ENCODE measurements around the gene ACTN3.

ACTN3 gene

DNA sequence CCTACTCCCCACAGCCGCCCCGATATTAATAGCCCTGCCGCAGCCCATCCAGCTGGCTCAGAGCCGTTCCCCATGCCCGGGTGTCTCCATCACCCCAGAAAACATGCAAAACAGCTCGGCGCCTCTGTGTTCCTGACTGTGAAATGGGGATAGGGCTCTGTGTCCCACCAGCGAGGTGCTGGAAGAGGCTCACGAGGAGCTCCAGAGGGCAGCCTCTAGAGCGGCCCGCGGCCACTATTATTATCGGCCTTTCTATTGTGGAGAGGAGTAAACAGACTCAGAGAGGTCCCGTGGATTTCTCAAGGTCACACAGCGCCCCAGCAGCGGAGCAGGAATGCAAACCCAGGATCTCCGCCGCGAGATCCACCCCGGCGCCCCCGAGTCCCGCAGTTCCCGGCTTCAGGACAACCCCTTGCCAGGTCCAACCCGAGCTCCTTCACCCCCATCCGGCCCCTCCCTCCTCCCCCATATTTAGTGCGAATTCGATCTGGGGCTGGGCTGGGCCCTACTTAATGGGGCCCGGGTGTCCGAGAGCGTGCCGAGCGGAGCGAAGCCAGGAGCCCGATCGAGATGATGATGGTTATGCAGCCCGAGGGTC is at the start of gene ACTN3:
Gene ACTN3 (plus strand): TSS at position 536 of the 598 bp plus-strand sequence. CDS start 35 bp downstream, at position 571.
- Histone ChIP-seq H3K4me3 (ENCODE audit: low read depth, low read length, poor library complexity, severe bottlenecking) (peak within 1 kb of the TSS; percentile 89), H3K27ac (ENCODE audit: low read depth, low read length, poor library complexity, severe bottlenecking) (no peak within 1 kb of the TSS), H3K9ac (ENCODE audit: low read length) (peak within 1 kb of the TSS; percentile 79), H3K4me2 (ENCODE audit: low read length) (peak within 1 kb of the TSS; percentile 91), H3K4me1 (ENCODE audit: insufficient read depth, low read length, severe bottlenecking) (peaks cover 33% of the 10 kb centered on the region), H3K9me2 (ENCODE audit: low read depth, low read length) (no peaks in the 10 kb centered on the region), H2AFZ (ENCODE audit: low read length) (peak within 1 kb of the TSS; percentile 82), H3K9me3 (ENCODE audit: low read length) (no peaks in the 10 kb centered on the region), H3K79me2 (ENCODE audit: insufficient read depth, low read length) (no peaks in the 10 kb centered on the region), H4K20me1 (ENCODE audit: insufficient read depth, low read length) (no peaks in the 10 kb centered on the region), H3K36me3 (ENCODE audit: insufficient read depth, low read length) (peaks cover 2% of the 10 kb centered on the region; the same call in 1 of the 2 replicates), H3F3A (ENCODE audit: insufficient read depth, low read length) (no peaks in the 10 kb centered on the region), H3K27me3 (ENCODE audit: insufficient read depth, low read length) (0 out of 2 replicates have a peak, but pooled peaks cover 3% of the 10 kb centered on the region)
- TF ChIP-seq, protein P1, sequence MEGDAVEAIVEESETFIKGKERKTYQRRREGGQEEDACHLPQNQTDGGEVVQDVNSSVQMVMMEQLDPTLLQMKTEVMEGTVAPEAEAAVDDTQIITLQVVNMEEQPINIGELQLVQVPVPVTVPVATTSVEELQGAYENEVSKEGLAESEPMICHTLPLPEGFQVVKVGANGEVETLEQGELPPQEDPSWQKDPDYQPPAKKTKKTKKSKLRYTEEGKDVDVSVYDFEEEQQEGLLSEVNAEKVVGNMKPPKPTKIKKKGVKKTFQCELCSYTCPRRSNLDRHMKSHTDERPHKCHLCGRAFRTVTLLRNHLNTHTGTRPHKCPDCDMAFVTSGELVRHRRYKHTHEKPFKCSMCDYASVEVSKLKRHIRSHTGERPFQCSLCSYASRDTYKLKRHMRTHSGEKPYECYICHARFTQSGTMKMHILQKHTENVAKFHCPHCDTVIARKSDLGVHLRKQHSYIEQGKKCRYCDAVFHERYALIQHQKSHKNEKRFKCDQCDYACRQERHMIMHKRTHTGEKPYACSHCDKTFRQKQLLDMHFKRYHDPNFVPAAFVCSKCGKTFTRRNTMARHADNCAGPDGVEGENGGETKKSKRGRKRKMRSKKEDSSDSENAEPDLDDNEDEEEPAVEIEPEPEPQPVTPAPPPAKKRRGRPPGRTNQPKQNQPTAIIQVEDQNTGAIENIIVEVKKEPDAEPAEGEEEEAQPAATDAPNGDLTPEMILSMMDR (IDR thresholded peaks at IDR 0.05; ENCODE audit: low read length), result no peak
- no peak for TF ChIP-seq EZH2 (IDR thresholded peaks at IDR 0.05; ENCODE audit: borderline replicate concordance, low read length)

DNA sequence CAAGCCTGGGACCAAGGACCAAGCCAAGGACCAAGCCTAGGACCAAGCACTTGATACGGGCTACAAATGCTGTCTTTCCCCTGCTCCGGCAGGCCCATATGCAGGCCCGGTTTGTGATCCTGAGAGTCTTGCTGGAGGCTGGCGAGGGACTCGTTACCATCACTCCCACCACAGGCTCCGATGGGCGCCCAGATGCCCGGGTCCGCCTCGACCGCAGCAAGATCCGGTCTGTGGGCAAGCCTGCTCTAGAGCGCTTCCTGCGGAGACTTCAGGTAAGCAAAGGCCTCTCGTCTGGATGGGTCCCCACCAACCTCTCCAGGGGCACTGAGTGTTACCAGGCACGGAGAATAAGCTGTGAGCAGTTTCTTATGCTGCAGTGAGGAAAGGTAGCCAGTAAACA is 49.5 kb upstream of the ACTN3 start:
- Histone ChIP-seq H3F3A (ENCODE audit: insufficient read depth, low read length) (no peaks in the 10 kb centered on the region), H3K4me3 (ENCODE audit: low read depth, low read length, poor library complexity, severe bottlenecking) (no peak overlapping the region), H3K9me2 (ENCODE audit: low read depth, low read length) (no peaks in the 10 kb centered on the region), H3K9me3 (ENCODE audit: low read length) (no peaks in the 10 kb centered on the region), H3K4me2 (ENCODE audit: low read length) (no peak overlapping the region), H3K27ac (ENCODE audit: low read depth, low read length, poor library complexity, severe bottlenecking) (no peak overlapping the region), H2AFZ (ENCODE audit: low read length) (no peak overlapping the region), H3K9ac (ENCODE audit: low read length) (no peak overlapping the region), H3K36me3 (ENCODE audit: insufficient read depth, low read length) (peaks cover 72% of the 10 kb centered on the region), H4K20me1 (ENCODE audit: insufficient read depth, low read length) (no peaks in the 10 kb centered on the region), H3K79me2 (ENCODE audit: insufficient read depth, low read length) (no peaks in the 10 kb centered on the region), H3K4me1 (ENCODE audit: insufficient read depth, low read length, severe bottlenecking) (no peaks in the 10 kb centered on the region), H3K27me3 (ENCODE audit: insufficient read depth, low read length) (no peaks in the 10 kb centered on the region)
- TF ChIP-seq EZH2 (IDR thresholded peaks at IDR 0.05; ENCODE audit: borderline replicate concordance, low read length), result no peak
- TF ChIP-seq, protein P1 (IDR thresholded peaks at IDR 0.05; ENCODE audit: low read length), result no peak

DNA sequence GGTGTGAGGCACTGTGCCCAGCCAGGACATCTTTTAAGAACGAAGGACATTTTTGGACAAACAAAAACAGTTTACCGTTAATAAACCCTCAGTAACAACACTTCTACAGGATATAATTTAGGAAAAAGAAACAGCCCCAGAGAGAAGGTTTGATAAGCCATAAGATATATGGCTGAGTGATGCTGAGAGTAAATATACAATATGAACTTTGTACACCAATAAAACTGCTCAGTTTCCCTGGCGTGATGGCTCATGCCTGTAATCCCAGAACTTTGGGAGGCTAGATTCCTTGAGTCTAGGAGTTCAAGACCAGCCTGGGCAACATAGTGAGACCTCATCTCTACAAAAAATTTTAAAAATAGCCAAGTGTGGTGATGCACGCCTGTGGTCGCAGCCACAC is 48.2 kb upstream of the ACTN3 start:
- Histone ChIP-seq H3K79me2 (ENCODE audit: insufficient read depth, low read length) (no peaks in the 10 kb centered on the region), H3K4me3 (ENCODE audit: low read depth, low read length, poor library complexity, severe bottlenecking) (no peak overlapping the region), H3K9me3 (ENCODE audit: low read length) (no peaks in the 10 kb centered on the region), H2AFZ (ENCODE audit: low read length) (no peak overlapping the region), H3K9me2 (ENCODE audit: low read depth, low read length) (no peaks in the 10 kb centered on the region), H3K27me3 (ENCODE audit: insufficient read depth, low read length) (no peaks in the 10 kb centered on the region), H3K36me3 (ENCODE audit: insufficient read depth, low read length) (peaks cover 60% of the 10 kb centered on the region), H3F3A (ENCODE audit: insufficient read depth, low read length) (no peaks in the 10 kb centered on the region), H3K4me1 (ENCODE audit: insufficient read depth, low read length, severe bottlenecking) (no peaks in the 10 kb centered on the region), H3K27ac (ENCODE audit: low read depth, low read length, poor library complexity, severe bottlenecking) (no peak overlapping the region), H4K20me1 (ENCODE audit: insufficient read depth, low read length) (no peaks in the 10 kb centered on the region), H3K4me2 (ENCODE audit: low read length) (no peak overlapping the region), H3K9ac (ENCODE audit: low read length) (no peak overlapping the region)
- no peak for TF ChIP-seq EZH2 (IDR thresholded peaks at IDR 0.05; ENCODE audit: borderline replicate concordance, low read length)
- TF ChIP-seq, protein P1 (IDR thresholded peaks at IDR 0.05; ENCODE audit: low read length), result no peak

Measured in OCI-LY1 (cell line).